Pancreas (tissue), 10 donors: ENCODE data around the gene OCLN. TPM values are rescaled to one million over a fixed set of nuclear protein-coding genes. Genes with fewer than 3 reads are reported as not detected.
A peak's percentile ranks its signal among the peaks of the same experiment; 100 is the strongest.

Experiments
- ATAC-seq, 4 donors: fragments of 200-7000 bp; cut with Tn5 transposase; one replicate each; pipeline versions ENCODE4 v1.8.0 to v1.9.1; 2020; ENCODE audit warnings: mild to moderate bottlenecking in 4 of 4, moderate library complexity in 4 of 4
- DNase-seq, 6 donors: peaks; one replicate each; pipeline ENCODE4 v3.0.0-alpha.2; 2020
- FAIRE-seq: peaks from 2 replicates; lab custom pipeline; 2012; peaks lifted over from hg19 to GRCh38; lab: Jason Lieb, UNC
- H3K27ac ChIP-seq, 4 donors: fragments of 200-600 bp; sonication (generic); 1 replicate in 3 of 4; 2 replicates in 1 of 4; pipeline versions ENCODE4 v1.5.0 to v1.8.0; 2020
- H3K27me3 ChIP-seq, 4 donors: fragments of 200-600 bp; one replicate each; pipeline ENCODE4 v1.8.0; 2021
- H3K36me3 ChIP-seq, 3 donors: fragments of 200-600 bp; sonication (generic) in 1 of 3; one replicate each; pipeline versions ENCODE4 v1.5.0 to v1.8.0; 2020 to 2021
- H3K4me1 ChIP-seq, 3 donors: fragments of 200-600 bp; one replicate each; pipeline ENCODE4 v1.8.0; 2021
- H3K4me3 ChIP-seq, 4 donors: fragments of 200-600 bp; sonication (generic) in 2 of 4; one replicate each; pipeline versions ENCODE4 v1.5.0 to v1.8.0; 2020 to 2021
- H3K9me3 ChIP-seq, 4 donors: fragments of 200-600 bp; one replicate each; pipeline ENCODE4 v1.8.0; 2021
- CTCF ChIP-seq, 4 donors: fragments of 200-600 bp; sonication (generic) in 3 of 4; IDR thresholded peaks; one replicate each; pipeline versions ENCODE4 v1.5.0 to v1.8.0; 2021; ENCODE audit warnings: antibody characterized with exemption in 4 of 4
- WGBS, 2 donors: extraction: QIAGEN DNeasy Blood & Tissue Kit; methylation state at CpG; one replicate each; pipeline ENCODE4 v1.1.7; 2013; 5-methylcytosine and 5-hydroxymethylcytosine counted together
- intact Hi-C, 3 donors: fragments of 100-400 bp; cut with DNase I; formaldehyde crosslinking; loops; one replicate each; pipeline versions ENCODE4 v1.11.1 to v1.14.2; 2022
- polyA plus RNA-seq, 2 donors: library from polyadenylated mRNA; stranded (reverse); fragments of 200-250 nt; gene quantifications; one replicate each; pipeline ENCODE4 v1.2.3, GENCODE V29; 2013
- total RNA-seq, 6 donors: library from RNA; stranded (reverse); fragmentation: NEBNext Ultra II Directional in 4 of 6; extraction: Animal tissue kit (Norgen Biotek cat#: 25700) in 4 of 6; gene quantifications; one replicate each; pipeline versions ENCODE4 v1.2.1 to v1.2.4, GENCODE V29; 2021 to 2023
- donor health status: healthy with polysubstance abuse.
- donor health status: DM: no; HTN: no; CAD: no; lungs with moderate emphysema.
- donor health status: DM: no; HTN: no; CAD: no.
- donor health status: control.
- donor health status: control.
- donor health status: Bipolar disorder and iron deficiency.
- donor health status: DM: yes; HTN: yes; CAD: no.
- donor health status: DM: no; HTN: no; CAD: no.
- donor health status: DM: no; HTN: no; CAD: no.
- donor health status: DM: yes; HTN: yes; CAD: no.

OCLN gene
- total and polyA plus RNA-seq, 8 donors: 10.9 to 107 (median 41.2) TPM

- Histone ChIP-seq H3K36me3 (no peaks in the 10 kb centered on the region), H3K27ac (peak overlapping the region in 2 of 4 donors; percentile 14 to 50), H3K4me3 (no peak overlapping the region), H3K9me3 (no peaks in the 10 kb centered on the region), H3K4me1 (peaks cover 10 to 28% (median 22%) of the 10 kb centered on the region in 3 donors), H3K27me3 (no peaks in the 10 kb centered on the region)
- WGBS, 2 donors: 63 to 66% methylated on average over 7 of the region's 7 CpGs
- intact Hi-C loops: no loop called here
- ATAC-seq (peak in 3 of 4 donors; percentile 24 to 55 (median 38)), FAIRE-seq (no peak), DNase-seq (no peak)
- TF ChIP-seq CTCF (IDR thresholded peaks at IDR 0.05): no peak
Observed at GRCh38 chr5:69527128-69527770, 34.7 kb downstream of the OCLN start.

- no peak for TF ChIP-seq CTCF (IDR thresholded peaks at IDR 0.05)
- H3K27ac ChIP-seq: peak overlapping the region in 2 of 4 donors; percentile 14 to 50
- intact Hi-C loops: no loop called here
- no peak overlapping the region for H3K4me3 ChIP-seq
- ATAC-seq (peak; percentile 60 to 67 (median 61)), DNase-seq (no peak), FAIRE-seq (no peak)
- H3K27me3 ChIP-seq: no peaks in the 10 kb centered on the region
- H3K36me3 ChIP-seq: no peaks in the 10 kb centered on the region
- H3K9me3 ChIP-seq: no peaks in the 10 kb centered on the region
- H3K4me1 ChIP-seq: peaks cover 10 to 28% (median 22%) of the 10 kb centered on the region in 3 donors
- WGBS, 2 donors: 44 to 45% methylated on average over 5 of the region's 5 CpGs
Observed at GRCh38 chr5:69528035-69528434, 35.4 kb downstream of the OCLN start.

GRCh38 chr5:69528609-69529008 is 36.0 kb downstream of the OCLN start:
- Histone ChIP-seq H3K36me3 (no peaks in the 10 kb centered on the region), H3K27ac (peak overlapping the region in 1 of 4 donors; percentile 20), H3K9me3 (no peaks in the 10 kb centered on the region), H3K27me3 (no peaks in the 10 kb centered on the region), H3K4me3 (no peak overlapping the region), H3K4me1 (peaks cover 10 to 28% (median 22%) of the 10 kb centered on the region in 3 donors)
- FAIRE-seq (no peak), DNase-seq (no peak), ATAC-seq (no peak)
- no peak for TF ChIP-seq CTCF (IDR thresholded peaks at IDR 0.05)
- intact Hi-C loops: no loop called here
- 75 to 83% methylated on average over 4 of the region's 4 CpGs for WGBS, 2 donors

- peak; percentile 47 to 83 (median 76) for ATAC-seq
- H3K27me3 ChIP-seq: no peaks in the 10 kb centered on the region
- peaks cover 10 to 28% (median 22%) of the 10 kb centered on the region in 3 donors for H3K4me1 ChIP-seq
- 17 to 28% methylated on average over 7 of the region's 7 CpGs for WGBS, 2 donors
- H3K9me3 ChIP-seq: no peaks in the 10 kb centered on the region
- no peak overlapping the region for H3K4me3 ChIP-seq
- intact Hi-C loops: no loop called here
- no peaks in the 10 kb centered on the region for H3K36me3 ChIP-seq
- peak overlapping the region in 3 of 4 donors; percentile 30 to 48 (median 35) for H3K27ac ChIP-seq
- TF ChIP-seq CTCF (IDR thresholded peaks at IDR 0.05): no peak
- no peak for FAIRE-seq
- DNase-seq: peak in 1 of 6 donors; percentile 32
Observed at GRCh38 chr5:69530561-69531405, 38.2 kb downstream of the OCLN start.
